HL-60 (cell line): ENCODE data around the gene UNC13D.

Source experiments
- DNase-seq, 2 experiments: peaks; one replicate each; pipeline ENCODE4 v3.0.0-alpha.2; 2010 to 2020; ENCODE audit warnings: low read depth in 1 of 2, low spot score in 1 of 2
- H3K27ac ChIP-seq: fragments of 250-450 bp; sonication (Bioruptor Pico); replicated peaks from 2 replicates; pipeline ENCODE4 v1.5.1; 2020; ENCODE audit warnings: mild to moderate bottlenecking, moderate library complexity
- H3K27me3 ChIP-seq: fragments of 250-450 bp; sonication (Bioruptor Pico); 2 replicates; pipeline ENCODE4 v1.5.1; 2021; ENCODE audit warnings: mild to moderate bottlenecking, moderate library complexity; ENCODE audit not compliant: insufficient read depth, poor library complexity, severe bottlenecking
- H3K4me3 ChIP-seq: replicated peaks from 2 replicates; pipeline ENCODE4 v1.5.1; 2011; ENCODE audit warnings: mild to moderate bottlenecking, control low read depth, low read length; ENCODE audit not compliant: insufficient read depth
- GABPA ChIP-seq: IDR thresholded peaks from 2 replicates; pipeline ENCODE4 v1.6.1; 2012; ENCODE audit warnings: low read depth
- POLR2AphosphoS5 ChIP-seq: IDR thresholded peaks from 2 replicates; pipeline ENCODE4 v1.6.1; 2012; ENCODE audit warnings: low read depth
- REST ChIP-seq: IDR thresholded peaks from 2 replicates; pipeline ENCODE4 v1.6.1; 2012; ENCODE audit warnings: low read depth; ENCODE audit not compliant: insufficient replicate concordance
- SPI1 ChIP-seq: IDR thresholded peaks from 2 replicates; pipeline ENCODE4 v1.6.1; 2012; ENCODE audit warnings: low read depth, mild to moderate bottlenecking, borderline replicate concordance
- TF ChIP-seq, protein P1 (sequence below): IDR thresholded peaks from one replicate; pipeline ENCODE4 v1.5.1; 2011; ENCODE audit warnings: low read length, control low read depth, inconsistent platforms; ENCODE audit not compliant: insufficient read depth

UNC13D gene

DNA sequence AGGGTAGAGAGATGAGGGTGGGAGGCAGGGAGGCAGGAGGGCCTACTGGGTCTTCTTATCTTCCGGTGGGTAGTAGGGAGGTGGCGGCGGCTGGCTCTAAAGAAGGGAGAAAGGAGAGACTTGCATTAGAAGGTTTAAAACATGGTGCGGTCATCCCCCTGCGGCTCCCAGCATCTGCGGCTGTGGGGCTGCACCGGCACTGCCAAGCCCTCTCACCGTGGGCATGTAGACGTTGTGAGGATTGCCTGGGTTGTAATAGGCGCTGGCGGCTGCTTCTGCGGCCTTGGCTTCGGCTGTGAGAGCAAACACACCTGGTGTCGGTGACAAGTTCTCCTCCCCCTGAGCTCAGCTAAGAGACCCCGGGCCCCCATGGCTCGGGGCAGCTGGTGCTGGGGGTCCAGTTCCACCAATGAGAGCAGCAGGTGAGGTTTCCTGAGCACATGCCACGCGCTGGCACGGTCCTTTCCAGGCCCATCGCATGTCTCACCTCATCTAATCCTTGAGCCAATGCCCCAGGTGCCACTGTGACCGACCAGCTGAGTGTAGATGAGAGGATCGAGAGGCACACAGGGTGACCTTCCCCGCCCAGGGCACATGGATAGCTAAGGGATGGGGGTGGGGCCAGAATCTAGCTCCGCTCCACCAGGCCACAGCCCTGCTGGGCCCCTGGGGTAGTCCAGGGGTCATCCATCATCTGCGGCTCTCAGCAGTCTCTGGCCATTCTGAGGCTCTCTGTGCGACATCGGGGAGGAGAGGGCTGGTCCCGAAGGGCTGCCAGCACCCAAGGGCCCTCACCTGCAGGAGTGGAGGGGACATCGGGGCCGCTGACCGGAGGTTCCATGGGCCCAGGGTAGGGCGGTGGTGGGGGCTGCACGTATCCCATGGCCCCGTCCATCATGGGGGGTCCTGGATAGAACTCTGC, 2.7 kb upstream of the UNC13D start:
- no peaks in the 10 kb centered on the region for H3K27me3 ChIP-seq
- H3K27ac ChIP-seq, result peak overlapping the region; percentile 94
- TF ChIP-seq, protein P1, sequence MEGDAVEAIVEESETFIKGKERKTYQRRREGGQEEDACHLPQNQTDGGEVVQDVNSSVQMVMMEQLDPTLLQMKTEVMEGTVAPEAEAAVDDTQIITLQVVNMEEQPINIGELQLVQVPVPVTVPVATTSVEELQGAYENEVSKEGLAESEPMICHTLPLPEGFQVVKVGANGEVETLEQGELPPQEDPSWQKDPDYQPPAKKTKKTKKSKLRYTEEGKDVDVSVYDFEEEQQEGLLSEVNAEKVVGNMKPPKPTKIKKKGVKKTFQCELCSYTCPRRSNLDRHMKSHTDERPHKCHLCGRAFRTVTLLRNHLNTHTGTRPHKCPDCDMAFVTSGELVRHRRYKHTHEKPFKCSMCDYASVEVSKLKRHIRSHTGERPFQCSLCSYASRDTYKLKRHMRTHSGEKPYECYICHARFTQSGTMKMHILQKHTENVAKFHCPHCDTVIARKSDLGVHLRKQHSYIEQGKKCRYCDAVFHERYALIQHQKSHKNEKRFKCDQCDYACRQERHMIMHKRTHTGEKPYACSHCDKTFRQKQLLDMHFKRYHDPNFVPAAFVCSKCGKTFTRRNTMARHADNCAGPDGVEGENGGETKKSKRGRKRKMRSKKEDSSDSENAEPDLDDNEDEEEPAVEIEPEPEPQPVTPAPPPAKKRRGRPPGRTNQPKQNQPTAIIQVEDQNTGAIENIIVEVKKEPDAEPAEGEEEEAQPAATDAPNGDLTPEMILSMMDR, result no peak
- TF ChIP-seq POLR2AphosphoS5, result no peak
- TF ChIP-seq REST, result no peak
- TF ChIP-seq SPI1, result no peak
- no peak for TF ChIP-seq GABPA
- DNase-seq, result no peak
- no peak overlapping the region for H3K4me3 ChIP-seq

GRCh38 chr17:75845933-75846691, 1.9 kb upstream of the UNC13D start:
- no peak for DNase-seq
- Histone ChIP-seq H3K27ac (peak overlapping the region; percentile 94), H3K27me3 (no peaks in the 10 kb centered on the region), H3K4me3 (no peak overlapping the region)
- TF ChIP-seq REST (no peak), POLR2AphosphoS5 (no peak), SPI1 (no peak), GABPA (no peak)
- TF ChIP-seq, protein P1, result no peak

DNA sequence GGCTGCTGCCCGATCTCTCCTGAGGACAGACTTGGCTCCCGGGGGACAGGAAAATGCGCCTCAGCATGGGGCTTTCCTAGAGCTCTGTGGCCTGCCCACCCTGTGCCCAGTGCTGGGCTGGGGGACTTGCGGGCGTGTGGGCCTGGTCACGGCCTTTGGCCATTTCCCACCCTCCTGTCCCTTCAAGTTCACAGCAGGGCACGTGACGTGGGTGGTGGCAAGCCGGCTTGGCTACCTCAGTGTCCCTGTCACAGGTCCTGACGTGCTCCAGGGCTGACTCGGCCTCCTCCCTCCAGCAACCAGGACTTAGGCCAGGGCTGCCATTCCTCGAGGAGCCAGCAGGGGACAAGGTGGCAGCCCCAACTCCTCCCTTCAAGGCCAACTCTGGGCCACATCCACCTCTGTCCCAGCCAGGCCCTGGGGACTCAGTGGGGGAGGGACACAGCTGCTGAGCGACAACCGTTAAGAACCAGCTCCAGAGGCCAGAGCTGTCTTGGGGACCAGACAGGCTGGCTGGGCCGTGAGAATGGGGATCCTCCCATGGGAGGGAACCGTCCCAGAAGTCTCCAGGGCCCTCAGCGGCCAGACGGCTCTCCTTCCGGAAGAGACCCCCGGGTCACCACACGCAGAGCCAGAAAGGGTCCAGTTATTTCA, 981 bp upstream of the UNC13D start:
- TF ChIP-seq SPI1, result no peak
- no peak for TF ChIP-seq GABPA
- TF ChIP-seq, protein P1, result peak; percentile 95
- TF ChIP-seq REST, result peak; percentile 64
- peak; percentile 80 for TF ChIP-seq POLR2AphosphoS5
- Histone ChIP-seq H3K4me3 (peak overlapping the region; percentile 81), H3K27ac (peak overlapping the region; percentile 94), H3K27me3 (no peaks in the 10 kb centered on the region)
- DNase-seq, result peak; percentile 96 to 98
